Measurements from ENCODE around the gene ERC1.

GRCh38 chr12:1517734-1518525 lies 526.9 kb downstream of the ERC1 start:
- no peak for TF ChIP-seq CTCF (conservative IDR thresholded peaks at IDR 0.05; ENCODE audit: low read depth, low read length)
- TF ChIP-seq EZH2phosphoT487 (IDR thresholded peaks at IDR 0.05; ENCODE audit: borderline replicate concordance, low read length) = no peak
